Uterus (tissue), 4 donors: ENCODE data around the gene DDC. TPM values are rescaled to one million over a fixed set of nuclear protein-coding genes. Genes with fewer than 3 reads are reported as not detected.
"Not testable (repeated sequence)": the region's sequence is repeated elsewhere in the genome, so short reads cannot be mapped to it uniquely, and the experiment has no call there.

Experiments
- DNase-seq, 2 donors: peaks; one replicate each; pipeline ENCODE4 v3.0.0-alpha.2; 2019 to 2020
- H3K27ac ChIP-seq, 2 donors: fragments of 200-600 bp; sonication (generic); 1 replicate in 1 of 2; 2 replicates in 1 of 2; pipeline ENCODE4 v1.5.1; 2016 to 2018
- H3K27me3 ChIP-seq, 2 donors: fragments of 200-600 bp; sonication (generic); one replicate each; pipeline ENCODE4 v1.5.1; 2018 to 2019; ENCODE audit warnings: control low read depth in 1 of 2
- H3K36me3 ChIP-seq, 2 donors: fragments of 200-600 bp; sonication (generic); one replicate each; pipeline ENCODE4 v1.5.1; 2019; ENCODE audit warnings: control low read depth in 1 of 2
- H3K4me1 ChIP-seq, 2 donors: fragments of 200-600 bp; sonication (generic); one replicate each; pipeline ENCODE4 v1.5.1; 2018 to 2019; ENCODE audit warnings: control low read depth in 1 of 2
- H3K4me3 ChIP-seq, 2 donors: fragments of 200-600 bp; sonication (generic); 1 replicate in 1 of 2; 2 replicates in 1 of 2; pipeline ENCODE4 v1.5.1; 2018 to 2019; ENCODE audit warnings: mild to moderate bottlenecking in 1 of 2
- H3K9me3 ChIP-seq, 2 donors: fragments of 200-600 bp; sonication (generic); one replicate each; pipeline ENCODE4 v1.5.1; 2019; ENCODE audit warnings: control low read depth in 1 of 2
- CTCF ChIP-seq, 4 experiments: fragments of 200-600 bp in 2 of 4; fragments of 450-650 bp in 2 of 4; sonication (generic) in 2 of 4; IDR thresholded peaks; one replicate each; pipeline ENCODE4 v1.5.1; 2016 to 2019; ENCODE audit warnings: antibody characterized with exemption in 4 of 4, mild to moderate bottlenecking in 2 of 4, moderate library complexity in 1 of 4
- POLR2A ChIP-seq, 2 donors: fragments of 450-650 bp; IDR thresholded peaks; one replicate each; pipeline ENCODE4 v1.6.1; 2016; ENCODE audit warnings: antibody characterized with exemption in 2 of 2, mild to moderate bottlenecking in 1 of 2, moderate library complexity in 1 of 2
- intact Hi-C: fragments of 100-400 bp; cut with DNase I; formaldehyde crosslinking; loops from one replicate; pipeline ENCODE4 v1.15.1; 2023; ENCODE audit warnings: low total_unique reads
- total RNA-seq, 4 donors: library from RNA; depleted of rRNA in 3 of 4; stranded (reverse); fragments of >200 nt in 3 of 4; gene quantifications; one replicate each; pipeline versions ENCODE4 v1.1.0 to v1.2.4, GENCODE V29; 2014 to 2023
- donor health status: DM: yes; HTN: yes; CAD: no.

DDC gene
- total RNA-seq, 4 donors from 2014 or later = not detected

- Histone ChIP-seq H3K27me3 (no peaks in the 10 kb centered on the region), H3K36me3 (no peaks in the 10 kb centered on the region), H3K27ac (no peak overlapping the region), H3K9me3 (peaks cover 0 to 3% of the 10 kb centered on the region in 2 donors), H3K4me3 (no peak overlapping the region), H3K4me1 (no peaks in the 10 kb centered on the region)
- intact Hi-C loops = no loop called here
- no peak for DNase-seq
- TF ChIP-seq POLR2A (IDR thresholded peaks at IDR 0.05) (no peak), CTCF (IDR thresholded peaks at IDR 0.05) (no peak)
Measured at GRCh38 chr7:50580057-50580456, 14.9 kb upstream of the DDC start.

- H3K27me3 ChIP-seq, DNase-seq, H3K36me3 ChIP-seq, H3K27ac ChIP-seq, H3K4me1 ChIP-seq, H3K4me3 ChIP-seq, intact Hi-C loops, H3K9me3 ChIP-seq: not testable (repeated sequence)
Measured at GRCh38 chr7:50578105-50578504, 12.9 kb upstream of the DDC start.

GRCh38 chr7:50577569-50577968, 12.4 kb upstream of the DDC start:
- Histone ChIP-seq H3K9me3 (no peaks in the 10 kb centered on the region), H3K27ac (no peak overlapping the region), H3K4me1 (no peaks in the 10 kb centered on the region), H3K4me3 (no peak overlapping the region), H3K36me3 (no peaks in the 10 kb centered on the region), H3K27me3 (no peaks in the 10 kb centered on the region)
- no peak for DNase-seq
- no peak for TF ChIP-seq CTCF (IDR thresholded peaks at IDR 0.05)
- intact Hi-C loops = no loop called here

- H3K4me3 ChIP-seq, H3K27me3 ChIP-seq, H3K27ac ChIP-seq, H3K4me1 ChIP-seq, H3K36me3 ChIP-seq, H3K9me3 ChIP-seq, intact Hi-C loops, DNase-seq: not testable (repeated sequence)
Measured at GRCh38 chr7:50576388-50576787, 11.2 kb upstream of the DDC start.

- TF ChIP-seq CTCF (IDR thresholded peaks at IDR 0.05) (no peak), POLR2A (IDR thresholded peaks at IDR 0.05) (no peak)
- no peaks in the 10 kb centered on the region for H3K27me3 ChIP-seq
- intact Hi-C loops = no loop called here
- H3K36me3 ChIP-seq = no peaks in the 10 kb centered on the region
- H3K27ac ChIP-seq = no peak overlapping the region
- DNase-seq = no peak
- H3K4me3 ChIP-seq = no peak overlapping the region
- no peaks in the 10 kb centered on the region for H3K4me1 ChIP-seq
- no peaks in the 10 kb centered on the region for H3K9me3 ChIP-seq
Measured at GRCh38 chr7:50567715-50568261, 2.6 kb upstream of the DDC start.

- DNase-seq = no peak
- TF ChIP-seq CTCF (IDR thresholded peaks at IDR 0.05) = no peak
- no peak for TF ChIP-seq POLR2A (IDR thresholded peaks at IDR 0.05)
- Histone ChIP-seq H3K4me3 (no peak overlapping the region), H3K27me3 (no peaks in the 10 kb centered on the region), H3K27ac (no peak overlapping the region), H3K9me3 (no peaks in the 10 kb centered on the region), H3K36me3 (no peaks in the 10 kb centered on the region), H3K4me1 (no peaks in the 10 kb centered on the region)
- intact Hi-C loops = no loop called here
Measured at GRCh38 chr7:50565977-50566376, 772 bp upstream of the DDC start.
